H7 (cell line): Measurements from ENCODE around the gene PLPPR3. TPM values are rescaled to one million over a fixed set of nuclear protein-coding genes. Genes with fewer than 3 reads are reported as not detected.

ENCODE experiments used
- DNase-seq: peaks from one replicate; pipeline ENCODE4 v3.0.0; 2012
- H3K27me3 ChIP-seq: 2 replicates; pipeline ENCODE4 v1.6.0; 2011; ENCODE audit warnings: mild to moderate bottlenecking, low read length; ENCODE audit not compliant: control insufficient read depth, insufficient read depth
- H3K36me3 ChIP-seq: replicated peaks from 2 replicates; pipeline ENCODE4 v1.5.1; 2011; ENCODE audit warnings: low read length; ENCODE audit not compliant: control insufficient read depth, insufficient read depth
- H3K4me3 ChIP-seq: 2 replicates; pipeline ENCODE4 v1.5.1; 2011; ENCODE audit warnings: low read depth, mild to moderate bottlenecking, control low read depth, low read length, moderate library complexity; ENCODE audit not compliant: insufficient read depth
- total RNA-seq: library from RNA; depleted of rRNA; stranded (reverse); fragments of >200 nt; shearing (Covaris generic); gene quantifications from 2 replicates; pipeline ENCODE4 v1.2.3, GENCODE V29; 2014

The PLPPR3 gene
- total RNA-seq, 1 experiment from 2014 or later, result 52.0 TPM

- H3K27me3 ChIP-seq, result no peaks in the 10 kb centered on the region
- DNase-seq, result peak; percentile 60
- no peak overlapping the region for H3K4me3 ChIP-seq
- no peaks in the 10 kb centered on the region for H3K36me3 ChIP-seq
Measured at GRCh38 chr19:791567-792305, 30.0 kb downstream of the PLPPR3 start.

- no peaks in the 10 kb centered on the region for H3K27me3 ChIP-seq
- no peaks in the 10 kb centered on the region for H3K36me3 ChIP-seq
- DNase-seq, result no peak
- no peak overlapping the region for H3K4me3 ChIP-seq
Measured at GRCh38 chr19:791007-791566, 30.7 kb downstream of the PLPPR3 start.

- no peak overlapping the region for H3K4me3 ChIP-seq
- no peak for DNase-seq
- H3K27me3 ChIP-seq, result no peaks in the 10 kb centered on the region
- H3K36me3 ChIP-seq, result no peaks in the 10 kb centered on the region
Measured at GRCh38 chr19:789701-790060, 32.1 kb downstream of the PLPPR3 start.

GRCh38 chr19:788983-789700 is 32.6 kb downstream of the PLPPR3 start:
- Histone ChIP-seq H3K36me3 (no peaks in the 10 kb centered on the region), H3K27me3 (no peaks in the 10 kb centered on the region), H3K4me3 (no peak overlapping the region)
- DNase-seq, result peak; percentile 78

- Histone ChIP-seq H3K36me3 (no peaks in the 10 kb centered on the region), H3K4me3 (no peak overlapping the region), H3K27me3 (no peaks in the 10 kb centered on the region)
- DNase-seq, result no peak
Measured at GRCh38 chr19:788686-788982, 33.1 kb downstream of the PLPPR3 start.

- no peak for DNase-seq
- H3K27me3 ChIP-seq, result no peaks in the 10 kb centered on the region
- no peaks in the 10 kb centered on the region for H3K36me3 ChIP-seq
- H3K4me3 ChIP-seq, result no peak overlapping the region
Measured at GRCh38 chr19:787536-787935, 34.2 kb downstream of the PLPPR3 start.

- H3K27me3 ChIP-seq, result no peaks in the 10 kb centered on the region
- no peak for DNase-seq
- H3K4me3 ChIP-seq, result no peak overlapping the region
- no peaks in the 10 kb centered on the region for H3K36me3 ChIP-seq
Measured at GRCh38 chr19:784541-784940, 37.2 kb downstream of the PLPPR3 start.

- peak overlapping the region; percentile 11 for H3K4me3 ChIP-seq
- no peak for DNase-seq
- no peaks in the 10 kb centered on the region for H3K27me3 ChIP-seq
Measured at GRCh38 chr19:782878-783668, 38.7 kb downstream of the PLPPR3 start.

GRCh38 chr19:782185-782877 is 39.4 kb downstream of the PLPPR3 start:
- DNase-seq, result peak; percentile 90
- Histone ChIP-seq H3K36me3 (no peaks in the 10 kb centered on the region), H3K27me3 (no peaks in the 10 kb centered on the region), H3K4me3 (peak overlapping the region; percentile 16)

More at GRCh38 chr19:782878-783668, 38.7 kb downstream of the PLPPR3 start:
- no peaks in the 10 kb centered on the region for H3K36me3 ChIP-seq

- no peak for DNase-seq
- Histone ChIP-seq H3K36me3 (no peaks in the 10 kb centered on the region), H3K27me3 (no peaks in the 10 kb centered on the region), H3K4me3 (peak overlapping the region; percentile 16)
Measured at GRCh38 chr19:781800-782184, 40.0 kb downstream of the PLPPR3 start.

- no peak overlapping the region for H3K4me3 ChIP-seq
- no peak for DNase-seq
- H3K27me3 ChIP-seq, result no peaks in the 10 kb centered on the region
- H3K36me3 ChIP-seq, result no peaks in the 10 kb centered on the region
Measured at GRCh38 chr19:780935-781334, 40.8 kb downstream of the PLPPR3 start.

- no peaks in the 10 kb centered on the region for H3K36me3 ChIP-seq
- H3K27me3 ChIP-seq, result no peaks in the 10 kb centered on the region
- peak; percentile 58 for DNase-seq
- H3K4me3 ChIP-seq, result no peak overlapping the region
Measured at GRCh38 chr19:778910-779653, 42.7 kb downstream of the PLPPR3 start.

GRCh38 chr19:776549-776948 is 45.2 kb downstream of the PLPPR3 start:
- no peaks in the 10 kb centered on the region for H3K27me3 ChIP-seq
- no peak for DNase-seq
- no peaks in the 10 kb centered on the region for H3K36me3 ChIP-seq
- no peak overlapping the region for H3K4me3 ChIP-seq
